HepG2 (cell line): Measurements from ENCODE around the gene RSF1. TPM values are rescaled to one million over a fixed set of nuclear protein-coding genes. Genes with fewer than 3 reads are reported as not detected.

Experiments
- CCDC6 ChIP-seq: sonication (generic); formaldehyde crosslinking; IDR thresholded peaks from 2 replicates; pipeline ENCODE4 v1.8.1; 2022; ENCODE audit warnings: mild to moderate bottlenecking, missing genetic modification reagents, moderate library complexity
- CREB1 ChIP-seq, 2 experiments: fragments of 450-650 bp in 1 of 2; IDR thresholded peaks; 2 replicates each; pipeline ENCODE4 v1.6.1; 2016 to 2017; ENCODE audit warnings: control low read depth in 1 of 2, mild to moderate bottlenecking in 1 of 2, missing compliant biosample characterization in 1 of 2, missing genetic modification characterization in 1 of 2
- CTCF ChIP-seq: sonication (generic); formaldehyde crosslinking; IDR thresholded peaks from 2 replicates; pipeline ENCODE4 v1.5.0; 2020; ENCODE audit warnings: mild to moderate bottlenecking, missing genetic modification reagents, moderate library complexity
- DMAP1 ChIP-seq: IDR thresholded peaks from 2 replicates; pipeline ENCODE4 v1.6.1; 2016
- DRAP1 ChIP-seq: IDR thresholded peaks from 2 replicates; pipeline ENCODE4 v1.6.1; 2016; ENCODE audit warnings: missing genetic modification reagents, missing compliant biosample characterization
- GLI4 ChIP-seq: sonication (generic); formaldehyde crosslinking; IDR thresholded peaks from 2 replicates; pipeline ENCODE4 v1.5.1; 2020; ENCODE audit warnings: missing genetic modification reagents, mild to moderate bottlenecking, moderate library complexity, borderline replicate concordance
- HOXA3 ChIP-seq: sonication (generic); formaldehyde crosslinking; IDR thresholded peaks from 2 replicates; pipeline ENCODE4 v1.5.0; 2020; ENCODE audit warnings: missing genetic modification reagents
- YEATS4 ChIP-seq: sonication (generic); formaldehyde crosslinking; IDR thresholded peaks from 2 replicates; pipeline ENCODE4 v1.4.0; 2020; ENCODE audit warnings: missing genetic modification reagents, borderline replicate concordance
- ZHX1 ChIP-seq: sonication (generic); formaldehyde crosslinking; IDR thresholded peaks from 2 replicates; pipeline ENCODE4 v1.8.1; 2022; ENCODE audit warnings: low read depth, mild to moderate bottlenecking, missing genetic modification reagents
- ZNF142 ChIP-seq: sonication (generic); formaldehyde crosslinking; IDR thresholded peaks from 2 replicates; pipeline ENCODE4 v1.4.0; 2020; ENCODE audit warnings: missing genetic modification reagents
- ZNF746 ChIP-seq: sonication (generic); formaldehyde crosslinking; IDR thresholded peaks from 2 replicates; pipeline ENCODE4 v1.8.0; 2022; ENCODE audit warnings: mild to moderate bottlenecking, missing genetic modification reagents
- ZNF761 ChIP-seq: sonication (generic); formaldehyde crosslinking; conservative IDR thresholded peaks from 2 replicates; pipeline ENCODE4 v1.4.0; 2020; ENCODE audit warnings: mild to moderate bottlenecking, missing genetic modification reagents
- polyA plus RNA-seq, 8 experiments: library from polyadenylated mRNA; depleted of rRNA in 3 of 8; stranded (reverse) in 7 of 8; unstranded in 1 of 8; fragments of >200 nt; fragmentation: Illumina TruSeq in 4 of 8; extraction: Trizol in 4 of 8; gene quantifications; 2 replicates each; pipeline versions ENCODE4 v1.2.1 to v1.2.3, GENCODE V29; 2011 to 2016; ENCODE audit warnings: low read depth in 4 of 8, missing spikeins in 1 of 8, mixed read lengths in 1 of 8; ENCODE audit not compliant: insufficient read depth in 1 of 8
- total RNA-seq, 5 experiments: library from RNA; depleted of rRNA; stranded (reverse); fragments of >200 nt; fragmentation: Illumina TruSeq; extraction: Trizol; gene quantifications; 2 replicates each; pipeline ENCODE4 v1.2.3, GENCODE V29; 2016; ENCODE audit warnings: low read depth in 1 of 5
- TF ChIP-seq, protein P1 (sequence below): sonication (generic); formaldehyde crosslinking; IDR thresholded peaks from 2 replicates; pipeline ENCODE4 v1.4.0; 2020; ENCODE audit warnings: mild to moderate bottlenecking, missing genetic modification reagents

RSF1 gene
- total and polyA plus RNA-seq, 2 of the 13 experiments (the other 11 are each of a cell fraction or from before 2014, with no cell fraction given): 15.5 to 33.1 TPM

GRCh38 chr11:77821349-77821851, 878 bp upstream of the RSF1 start (continued):
- TF ChIP-seq, protein P1, sequence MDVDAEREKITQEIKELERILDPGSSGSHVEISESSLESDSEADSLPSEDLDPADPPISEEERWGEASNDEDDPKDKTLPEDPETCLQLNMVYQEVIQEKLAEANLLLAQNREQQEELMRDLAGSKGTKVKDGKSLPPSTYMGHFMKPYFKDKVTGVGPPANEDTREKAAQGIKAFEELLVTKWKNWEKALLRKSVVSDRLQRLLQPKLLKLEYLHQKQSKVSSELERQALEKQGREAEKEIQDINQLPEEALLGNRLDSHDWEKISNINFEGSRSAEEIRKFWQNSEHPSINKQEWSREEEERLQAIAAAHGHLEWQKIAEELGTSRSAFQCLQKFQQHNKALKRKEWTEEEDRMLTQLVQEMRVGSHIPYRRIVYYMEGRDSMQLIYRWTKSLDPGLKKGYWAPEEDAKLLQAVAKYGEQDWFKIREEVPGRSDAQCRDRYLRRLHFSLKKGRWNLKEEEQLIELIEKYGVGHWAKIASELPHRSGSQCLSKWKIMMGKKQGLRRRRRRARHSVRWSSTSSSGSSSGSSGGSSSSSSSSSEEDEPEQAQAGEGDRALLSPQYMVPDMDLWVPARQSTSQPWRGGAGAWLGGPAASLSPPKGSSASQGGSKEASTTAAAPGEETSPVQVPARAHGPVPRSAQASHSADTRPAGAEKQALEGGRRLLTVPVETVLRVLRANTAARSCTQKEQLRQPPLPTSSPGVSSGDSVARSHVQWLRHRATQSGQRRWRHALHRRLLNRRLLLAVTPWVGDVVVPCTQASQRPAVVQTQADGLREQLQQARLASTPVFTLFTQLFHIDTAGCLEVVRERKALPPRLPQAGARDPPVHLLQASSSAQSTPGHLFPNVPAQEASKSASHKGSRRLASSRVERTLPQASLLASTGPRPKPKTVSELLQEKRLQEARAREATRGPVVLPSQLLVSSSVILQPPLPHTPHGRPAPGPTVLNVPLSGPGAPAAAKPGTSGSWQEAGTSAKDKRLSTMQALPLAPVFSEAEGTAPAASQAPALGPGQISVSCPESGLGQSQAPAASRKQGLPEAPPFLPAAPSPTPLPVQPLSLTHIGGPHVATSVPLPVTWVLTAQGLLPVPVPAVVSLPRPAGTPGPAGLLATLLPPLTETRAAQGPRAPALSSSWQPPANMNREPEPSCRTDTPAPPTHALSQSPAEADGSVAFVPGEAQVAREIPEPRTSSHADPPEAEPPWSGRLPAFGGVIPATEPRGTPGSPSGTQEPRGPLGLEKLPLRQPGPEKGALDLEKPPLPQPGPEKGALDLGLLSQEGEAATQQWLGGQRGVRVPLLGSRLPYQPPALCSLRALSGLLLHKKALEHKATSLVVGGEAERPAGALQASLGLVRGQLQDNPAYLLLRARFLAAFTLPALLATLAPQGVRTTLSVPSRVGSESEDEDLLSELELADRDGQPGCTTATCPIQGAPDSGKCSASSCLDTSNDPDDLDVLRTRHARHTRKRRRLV (CRISPR knock-in tag): no peak
- TF ChIP-seq CTCF (CRISPR knock-in tag) (no peak), ZNF142 (CRISPR knock-in tag) (no peak), DMAP1 (CRISPR knock-in tag) (no peak), DRAP1 (CRISPR knock-in tag) (no peak), YEATS4 (CRISPR knock-in tag) (no peak), HOXA3 (no peak), ZNF761 (CRISPR knock-in tag) (no peak), ZNF746 (CRISPR knock-in tag) (no peak), CREB1 (IDR thresholded peaks at IDR 0.05) (no peak), CREB1 (CRISPR knock-in tag; IDR thresholded peaks at IDR 0.05) (no peak), ZHX1 (CRISPR knock-in tag) (no peak), CCDC6 (CRISPR knock-in tag) (no peak), GLI4 (CRISPR knock-in tag) (peak; percentile 82; the same call in 1 of the 2 replicates)
